Colonic mucosa (tissue), 4 donors: Measurements from ENCODE around the gene GPS1. TPM values are rescaled to one million over a fixed set of nuclear protein-coding genes. Genes with fewer than 3 reads are reported as not detected.
A peak's percentile ranks its signal among the peaks of the same experiment; 100 is the strongest.

ENCODE experiments used
- DNase-seq: peaks from one replicate; pipeline ENCODE4 v3.0.0-alpha.2; 2020
- H3K27ac ChIP-seq: fragments of 200-600 bp; one replicate; pipeline ENCODE4 v1.8.0; 2021
- H3K27me3 ChIP-seq: fragments of 200-600 bp; one replicate; pipeline ENCODE4 v1.8.0; 2021
- H3K36me3 ChIP-seq: fragments of 200-600 bp; one replicate; pipeline ENCODE4 v1.8.0; 2021
- H3K4me1 ChIP-seq: fragments of 200-600 bp; one replicate; pipeline ENCODE4 v1.8.0; 2021; ENCODE audit warnings: mild to moderate bottlenecking
- H3K4me3 ChIP-seq: fragments of 200-600 bp; one replicate; pipeline ENCODE4 v1.8.0; 2021
- H3K9ac ChIP-seq, 2 donors: one replicate each; pipeline ENCODE4 v1.7.0; 2013; ENCODE audit warnings: control low read depth in 2 of 2, low read depth in 2 of 2, low read length in 2 of 2
- H3K9me3 ChIP-seq: fragments of 200-600 bp; one replicate; pipeline ENCODE4 v1.8.0; 2021
- intact Hi-C: fragments of 100-400 bp; cut with DNase I; formaldehyde crosslinking; loops from one replicate; pipeline ENCODE4 v1.14.1; 2022
- total RNA-seq, 2 donors: library from RNA; stranded (reverse); fragmentation: NEBNext Ultra II Directional in 1 of 2; extraction: Animal tissue kit (Norgen Biotek cat#: 25700) in 1 of 2; gene quantifications; one replicate each; pipeline ENCODE4 v1.2.1, GENCODE V29; 2021
- TF ChIP-seq, protein P1 (sequence below): fragments of 200-600 bp; IDR thresholded peaks from one replicate; pipeline ENCODE4 v1.8.0; 2022; ENCODE audit warnings: antibody characterized with exemption, mild to moderate bottlenecking
- donor health status: healthy.
- donor health status: DM: no; HTN: no; CAD: no.
- donor health status: DM: no; HTN: no; CAD: no.

Gene GPS1
- total RNA-seq, 2 donors from 2014 or later, result 70.8 to 129 TPM

DNA sequence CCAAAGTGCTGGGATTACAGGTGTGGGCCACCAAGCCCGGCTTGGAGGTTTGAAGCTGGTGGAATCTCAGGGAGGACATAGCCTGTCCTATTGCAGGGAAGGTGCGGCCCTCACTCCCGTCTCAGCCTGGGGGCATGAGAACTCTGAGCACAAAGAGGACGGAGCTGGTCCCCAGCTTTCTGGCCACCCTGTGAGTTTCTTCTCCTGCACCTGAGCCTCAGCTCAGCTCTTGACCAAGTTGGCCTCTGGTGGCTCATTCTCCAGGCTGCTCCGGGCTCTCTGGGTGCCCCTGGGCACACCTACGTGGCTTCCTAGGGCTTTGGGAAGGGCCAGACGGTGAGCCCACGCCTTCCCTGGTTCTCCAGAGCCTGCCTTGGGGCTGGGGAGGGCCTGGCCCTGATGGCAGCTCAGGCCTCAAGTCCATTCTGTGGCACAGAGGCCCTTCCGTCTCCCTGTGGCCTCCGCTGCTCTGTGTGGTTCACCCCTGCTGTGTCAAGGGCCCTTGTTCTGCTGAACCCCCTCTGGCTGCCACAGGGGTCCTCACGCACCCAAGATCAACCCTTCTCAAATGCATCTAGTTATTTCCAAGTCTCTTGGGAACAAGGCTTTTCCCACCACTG lies 53.2 kb downstream of the GPS1 start:
- Histone ChIP-seq H3K27ac (no peak overlapping the region), H3K9ac (no peak overlapping the region), H3K9me3 (no peaks in the 10 kb centered on the region), H3K27me3 (no peaks in the 10 kb centered on the region), H3K4me1 (peaks cover 25% of the 10 kb centered on the region), H3K4me3 (no peak overlapping the region), H3K36me3 (no peaks in the 10 kb centered on the region)
- DNase-seq, result no peak
- intact Hi-C loops, result no loop called here
- TF ChIP-seq, protein P1, sequence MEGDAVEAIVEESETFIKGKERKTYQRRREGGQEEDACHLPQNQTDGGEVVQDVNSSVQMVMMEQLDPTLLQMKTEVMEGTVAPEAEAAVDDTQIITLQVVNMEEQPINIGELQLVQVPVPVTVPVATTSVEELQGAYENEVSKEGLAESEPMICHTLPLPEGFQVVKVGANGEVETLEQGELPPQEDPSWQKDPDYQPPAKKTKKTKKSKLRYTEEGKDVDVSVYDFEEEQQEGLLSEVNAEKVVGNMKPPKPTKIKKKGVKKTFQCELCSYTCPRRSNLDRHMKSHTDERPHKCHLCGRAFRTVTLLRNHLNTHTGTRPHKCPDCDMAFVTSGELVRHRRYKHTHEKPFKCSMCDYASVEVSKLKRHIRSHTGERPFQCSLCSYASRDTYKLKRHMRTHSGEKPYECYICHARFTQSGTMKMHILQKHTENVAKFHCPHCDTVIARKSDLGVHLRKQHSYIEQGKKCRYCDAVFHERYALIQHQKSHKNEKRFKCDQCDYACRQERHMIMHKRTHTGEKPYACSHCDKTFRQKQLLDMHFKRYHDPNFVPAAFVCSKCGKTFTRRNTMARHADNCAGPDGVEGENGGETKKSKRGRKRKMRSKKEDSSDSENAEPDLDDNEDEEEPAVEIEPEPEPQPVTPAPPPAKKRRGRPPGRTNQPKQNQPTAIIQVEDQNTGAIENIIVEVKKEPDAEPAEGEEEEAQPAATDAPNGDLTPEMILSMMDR, result no peak

DNA sequence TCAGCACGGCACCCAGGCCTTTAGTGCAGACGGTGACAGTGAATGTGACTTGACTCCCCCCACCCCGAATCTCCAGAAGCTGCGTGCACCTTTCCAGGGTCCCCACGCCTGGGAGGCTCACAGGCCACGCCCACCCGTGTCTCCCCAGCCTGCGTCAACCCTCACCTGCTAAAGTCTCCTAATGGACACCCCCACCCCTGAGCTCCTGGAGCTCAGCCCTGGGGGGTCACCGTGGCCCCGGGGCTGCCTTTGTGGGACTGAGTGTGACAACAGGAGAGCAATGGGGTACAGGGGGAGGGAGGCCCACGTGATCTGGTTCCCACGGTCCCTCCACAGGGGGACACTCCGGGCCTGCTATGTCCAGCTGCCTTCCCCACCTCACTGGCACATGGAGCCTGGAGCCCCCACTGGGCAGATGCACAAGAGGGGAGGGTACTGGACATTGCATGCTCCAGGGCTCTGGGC lies 53.8 kb downstream of the GPS1 start:
- Histone ChIP-seq H3K9ac (peak overlapping the region; percentile 57 to 82), H3K4me1 (peaks cover 22% of the 10 kb centered on the region), H3K27me3 (no peaks in the 10 kb centered on the region), H3K27ac (no peak overlapping the region), H3K36me3 (no peaks in the 10 kb centered on the region), H3K4me3 (no peak overlapping the region), H3K9me3 (no peaks in the 10 kb centered on the region)
- TF ChIP-seq, protein P1, result no peak
- no peak for DNase-seq
- intact Hi-C loops, result no loop called here

DNA sequence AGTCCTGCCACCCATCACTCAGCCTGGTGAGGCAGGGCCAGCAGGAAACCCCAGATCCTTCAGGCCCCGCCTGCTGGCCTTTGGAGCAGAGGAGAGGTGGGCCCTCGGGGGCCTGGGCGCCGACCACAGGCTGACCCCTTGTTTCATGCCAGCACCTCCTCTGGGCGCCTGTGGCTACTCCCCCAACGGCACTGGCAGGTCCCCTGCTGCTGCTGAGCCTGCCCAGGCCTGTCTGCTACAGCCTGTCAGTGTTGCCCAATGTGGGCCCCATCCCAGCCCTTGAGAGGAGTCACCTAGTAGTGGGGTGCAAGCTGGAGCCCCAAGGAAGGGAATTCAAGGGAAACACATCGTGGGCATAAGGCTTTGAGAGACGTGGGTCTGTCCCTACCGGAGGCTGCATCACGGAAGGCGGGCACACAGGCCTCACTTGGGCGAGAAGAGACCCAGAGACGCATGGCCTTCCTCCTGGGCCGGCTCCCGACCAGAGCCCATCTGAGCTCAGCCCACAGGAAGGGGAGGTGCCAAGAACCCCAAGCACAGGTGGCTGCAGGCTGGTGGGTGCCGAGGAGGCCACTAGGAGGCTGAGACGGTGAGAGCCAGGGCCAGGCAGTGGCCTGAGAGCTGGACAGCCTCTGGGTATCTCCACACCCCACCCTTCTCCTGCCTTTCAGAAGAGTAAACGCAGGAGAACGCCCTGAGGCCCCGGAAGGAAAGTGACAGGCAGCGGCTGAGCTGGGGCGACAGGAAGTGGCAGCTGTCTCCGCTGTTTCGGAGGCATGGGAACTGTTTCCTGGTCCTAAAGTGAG lies 54.4 kb downstream of the GPS1 start:
- peak; percentile 78 for DNase-seq
- H3K27ac ChIP-seq, result peak overlapping the region; percentile 86
- H3K4me3 ChIP-seq, result peak overlapping the region; percentile 25
- H3K36me3 ChIP-seq, result no peaks in the 10 kb centered on the region
- H3K27me3 ChIP-seq, result no peaks in the 10 kb centered on the region
- intact Hi-C loops, result no loop called here
- TF ChIP-seq, protein P1, result peak; percentile 19
- H3K9ac ChIP-seq, result peak overlapping the region; percentile 57 to 82
- H3K4me1 ChIP-seq, result peaks cover 21% of the 10 kb centered on the region
- H3K9me3 ChIP-seq, result no peaks in the 10 kb centered on the region

DNA sequence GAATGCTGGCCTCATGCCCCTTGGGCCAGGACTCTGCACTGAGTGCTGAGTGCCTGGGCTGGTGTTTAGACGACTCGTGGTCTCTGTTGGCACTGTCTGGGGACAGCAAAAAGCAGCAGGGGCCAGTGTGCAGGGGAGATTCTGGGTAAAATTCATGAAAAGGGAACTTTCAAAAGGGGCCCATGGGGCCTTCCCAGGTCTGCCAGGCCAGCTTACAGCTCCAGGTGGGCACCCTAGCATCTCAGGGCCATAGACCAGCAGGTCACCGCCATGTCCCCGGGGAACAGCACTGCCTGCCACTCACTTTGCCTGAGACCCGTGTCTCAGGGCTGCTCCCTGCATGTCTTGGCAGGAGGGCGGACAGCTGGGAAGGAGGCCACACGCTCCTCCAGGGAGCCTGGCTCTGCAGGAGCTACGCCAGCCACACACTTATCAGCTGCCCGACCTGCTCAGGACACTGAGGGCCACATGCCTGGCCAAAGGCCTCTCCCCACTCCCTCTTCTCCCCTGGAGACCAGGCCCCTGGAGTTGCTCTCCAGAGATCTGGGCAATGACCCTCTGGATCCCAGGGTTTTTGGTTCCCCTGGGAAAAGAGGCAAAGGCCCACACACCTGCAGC lies 55.1 kb downstream of the GPS1 start:
- Histone ChIP-seq H3K9ac (peak overlapping the region; percentile 52 to 82), H3K4me3 (peak overlapping the region; percentile 25)
- no peak for DNase-seq

More for the DNA sequence above, 55.1 kb downstream of the GPS1 start:
- intact Hi-C loops, result no loop called here
- no peaks in the 10 kb centered on the region for H3K9me3 ChIP-seq
- H3K27me3 ChIP-seq, result no peaks in the 10 kb centered on the region
- peak overlapping the region; percentile 86 for H3K27ac ChIP-seq
- H3K4me1 ChIP-seq, result peaks cover 14% of the 10 kb centered on the region
- TF ChIP-seq, protein P1, result peak; percentile 7
- H3K36me3 ChIP-seq, result no peaks in the 10 kb centered on the region

Other genes starting within 250 kb of the GPS1 start
- not detected for gene GCGR, start 247.7 kb upstream of the GPS1 start, total RNA-seq
- 10 to 100 TPM; 25.9 to 26.2 TPM for gene MCRIP1, start 218.6 kb upstream of the GPS1 start, total RNA-seq
- gene PPP1R27, start 216.8 kb upstream of the GPS1 start, total RNA-seq, result not detected
- gene P4HB, start 191.4 kb upstream of the GPS1 start, total RNA-seq, result 1,000 to 10,000 TPM in 1 of 2 donors, 100 to 1,000 TPM in 1; 719 to 1,051 TPM
- 100 to 1,000 TPM; 407 to 546 TPM for gene ARHGDIA, start 180.6 kb upstream of the GPS1 start, total RNA-seq
- gene ALYREF, start 160.3 kb upstream of the GPS1 start, total RNA-seq, result 100 to 1,000 TPM in 1 of 2 donors, 10 to 100 TPM in 1; 66.6 to 191 TPM
- gene ANAPC11, start 160.2 kb upstream of the GPS1 start, total RNA-seq, result 100 to 1,000 TPM; 106 to 174 TPM
- under 1 TPM in 1 of 2 donors, not detected in 1; 0.22 TPM for gene NPB, start 149.7 kb upstream of the GPS1 start, total RNA-seq
- gene PCYT2, start 140.5 kb upstream of the GPS1 start, total RNA-seq, result 10 to 100 TPM; 47.5 to 71.6 TPM
- 10 to 100 TPM; 43.3 to 81.9 TPM for gene SIRT7, start 133.7 kb upstream of the GPS1 start, total RNA-seq
- 10 to 100 TPM; 16.0 to 20.4 TPM for gene MAFG, start 124.2 kb upstream of the GPS1 start, total RNA-seq
- gene PYCR1, start 114.6 kb upstream of the GPS1 start, total RNA-seq, result 100 to 1,000 TPM in 1 of 2 donors, 10 to 100 TPM in 1; 56.5 to 131 TPM
- under 1 TPM in 1 of 2 donors, not detected in 1; 0.27 TPM for gene MYADML2, start 104.7 kb upstream of the GPS1 start, total RNA-seq
- under 1 TPM in 1 of 2 donors, not detected in 1; 0.57 TPM for gene NOTUM, start 90.7 kb upstream of the GPS1 start, total RNA-seq
- 10 to 100 TPM; 21.7 to 43.0 TPM for gene ASPSCR1, start 74.3 kb upstream of the GPS1 start, total RNA-seq
- 100 to 1,000 TPM in 1 of 2 donors, 10 to 100 TPM in 1; 91.1 to 238 TPM for gene CENPX, start 29.0 kb upstream of the GPS1 start, total RNA-seq
- gene LRRC45, start 28.6 kb upstream of the GPS1 start, total RNA-seq, result 10 to 100 TPM; 16.6 to 60.0 TPM
- gene RAC3, start 20.2 kb upstream of the GPS1 start, total RNA-seq, result 10 to 100 TPM in 1 of 2 donors, 1 to 10 TPM in 1; 7.0 to 16.6 TPM
- gene DCXR, start 14.2 kb upstream of the GPS1 start, total RNA-seq, result 100 to 1,000 TPM; 115 to 183 TPM
- gene RFNG, start 87 bp upstream of the GPS1 start, total RNA-seq, result 10 to 100 TPM; 30.6 to 32.1 TPM
- 100 to 1,000 TPM; 113 to 253 TPM for gene DUS1L, start 13.9 kb downstream of the GPS1 start, total RNA-seq
- gene FASN, start 46.3 kb downstream of the GPS1 start, total RNA-seq, result 100 to 1,000 TPM; 168 to 198 TPM
- 10 to 100 TPM; 24.5 to 46.1 TPM for gene CCDC57, start 160.9 kb downstream of the GPS1 start, total RNA-seq
- 100 to 1,000 TPM; 148 to 298 TPM for gene SLC16A3, start 177.1 kb downstream of the GPS1 start, total RNA-seq
- gene CSNK1D, start 221.8 kb downstream of the GPS1 start, total RNA-seq, result 100 to 1,000 TPM; 136 to 138 TPM